ENCODE results near the gene MIS18BP1. TPM values are rescaled to one million over a fixed set of nuclear protein-coding genes. Genes with fewer than 3 reads are reported as not detected.

The MIS18BP1 gene
- total and polyA plus RNA-seq, 4 donors = 6.8 to 46.1 (median 13.6) TPM

DNA sequence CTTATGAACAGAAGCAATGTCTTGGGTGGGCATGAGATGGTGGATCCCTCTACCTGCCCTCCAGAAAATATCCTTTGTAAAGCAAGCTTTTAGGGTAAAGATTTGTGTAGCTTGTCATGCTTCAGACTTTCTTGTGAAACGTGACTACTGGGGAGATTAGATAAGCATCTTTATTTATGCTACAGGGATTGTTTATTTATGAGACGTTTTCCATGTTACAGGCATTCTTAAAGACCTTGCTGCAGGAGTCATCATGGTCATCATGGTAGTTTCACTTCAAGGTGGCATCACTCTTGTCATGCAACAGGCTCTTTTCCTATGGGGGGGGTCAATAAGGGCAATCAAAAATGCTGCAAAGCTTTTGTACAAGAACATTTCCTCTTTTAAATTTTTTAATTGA lies 8.2 kb upstream of the MIS18BP1 start:
- 33 to 70% methylated on average over 2 of the region's 2 CpGs for WGBS, 2 donors
- no peak overlapping the region for H3K4me3 ChIP-seq
- no peak for DNase-seq

DNA sequence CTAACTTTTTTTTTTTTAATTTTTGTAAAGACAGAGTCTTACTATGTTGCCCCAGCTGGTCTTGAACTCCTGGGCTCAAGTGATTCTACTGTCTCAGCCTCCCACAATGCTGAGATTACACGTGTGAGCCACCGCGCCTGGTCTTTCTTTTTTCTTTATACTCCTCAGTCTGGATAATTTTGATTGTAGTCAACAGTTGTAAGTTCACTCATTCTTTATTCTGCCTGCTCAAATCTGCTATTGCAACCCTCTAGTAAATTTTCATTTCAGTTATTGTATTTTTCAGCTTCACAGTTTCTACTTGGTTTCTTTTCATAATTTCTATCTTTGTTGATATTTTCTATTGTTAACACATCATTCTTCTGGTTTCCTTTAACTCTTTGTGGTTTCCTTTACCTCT lies 5.8 kb upstream of the MIS18BP1 start:
- no peak for ATAC-seq (ENCODE audit: insufficient read depth, low FRiP score)

More for the DNA sequence above, 8.2 kb upstream of the MIS18BP1 start:
- Histone ChIP-seq H3K27me3 (ENCODE audit: control insufficient read depth in 3 of 3, insufficient read depth in 3 of 3, low read length in 2 of 3) (no peaks in the 10 kb centered on the region), H3K27ac (ENCODE audit: low read depth in 1 of 2, low read length in 1 of 2) (no peak overlapping the region), H3K36me3 (ENCODE audit: control insufficient read depth in 4 of 4, insufficient read depth in 4 of 4, low read length in 4 of 4) (no peaks in the 10 kb centered on the region), H3K9me3 (ENCODE audit: control insufficient read depth in 4 of 4, insufficient read depth in 3 of 4, low read length in 3 of 4) (peaks cover 2 to 15% (median 4%) of the 10 kb centered on the region in 4 donors), H3K9ac (ENCODE audit: insufficient read depth in 1 of 2, low read length in 2 of 2) (no peak overlapping the region), H3K4me1 (ENCODE audit: control insufficient read depth in 5 of 5, insufficient read depth in 5 of 5, low read length in 5 of 5) (no peaks in the 10 kb centered on the region)
- no peak for TF ChIP-seq CTCF (IDR thresholded peaks at IDR 0.05; ENCODE audit: control extremely low read depth, extremely low read depth)
- no peak for ATAC-seq (ENCODE audit: insufficient read depth, low FRiP score)

GRCh38 chr14:45258073-45258472 lies 5.1 kb upstream of the MIS18BP1 start:
- Histone ChIP-seq H3K4me3 (no peak overlapping the region), H3K27me3 (ENCODE audit: control insufficient read depth in 3 of 3, insufficient read depth in 3 of 3, low read length in 2 of 3) (no peaks in the 10 kb centered on the region), H3K36me3 (ENCODE audit: control insufficient read depth in 4 of 4, insufficient read depth in 4 of 4, low read length in 4 of 4) (no peaks in the 10 kb centered on the region), H3K9me3 (ENCODE audit: control insufficient read depth in 4 of 4, insufficient read depth in 3 of 4, low read length in 3 of 4) (peaks cover 2 to 15% (median 4%) of the 10 kb centered on the region in 4 donors), H3K9ac (ENCODE audit: insufficient read depth in 1 of 2, low read length in 2 of 2) (no peak overlapping the region), H3K27ac (ENCODE audit: low read depth in 1 of 2, low read length in 1 of 2) (no peak overlapping the region), H3K4me1 (ENCODE audit: control insufficient read depth in 5 of 5, insufficient read depth in 5 of 5, low read length in 5 of 5) (peaks cover 0 to 2% (median 0%) of the 10 kb centered on the region in 5 donors)
- no peak for DNase-seq
- no peak for TF ChIP-seq CTCF (IDR thresholded peaks at IDR 0.05; ENCODE audit: control extremely low read depth, extremely low read depth)
- 82 to 92% methylated on average over 1 of the region's 1 CpG for WGBS, 2 donors
- no peak for ATAC-seq (ENCODE audit: insufficient read depth, low FRiP score)

More for the DNA sequence above, 5.8 kb upstream of the MIS18BP1 start:
- H3K27me3 ChIP-seq (ENCODE audit: control insufficient read depth in 3 of 3, insufficient read depth in 3 of 3, low read length in 2 of 3) = no peaks in the 10 kb centered on the region
- peaks cover under 1 to 15% (median 3%) of the 10 kb centered on the region in 4 donors for H3K9me3 ChIP-seq (ENCODE audit: control insufficient read depth in 4 of 4, insufficient read depth in 3 of 4, low read length in 3 of 4)
- WGBS, 2 donors = 97 to 100% methylated on average over 3 of the region's 3 CpGs
- no peak overlapping the region for H3K27ac ChIP-seq (ENCODE audit: low read depth in 1 of 2, low read length in 1 of 2)
- no peak for DNase-seq
- TF ChIP-seq CTCF (IDR thresholded peaks at IDR 0.05; ENCODE audit: control extremely low read depth, extremely low read depth) = no peak
- no peak overlapping the region for H3K4me3 ChIP-seq
- no peak overlapping the region for H3K9ac ChIP-seq (ENCODE audit: insufficient read depth in 1 of 2, low read length in 2 of 2)
- peaks cover 0 to under 1% (median 0%) of the 10 kb centered on the region in 5 donors for H3K4me1 ChIP-seq (ENCODE audit: control insufficient read depth in 5 of 5, insufficient read depth in 5 of 5, low read length in 5 of 5)
- no peaks in the 10 kb centered on the region for H3K36me3 ChIP-seq (ENCODE audit: control insufficient read depth in 4 of 4, insufficient read depth in 4 of 4, low read length in 4 of 4)

- Histone ChIP-seq H3K27me3 (ENCODE audit: control insufficient read depth in 3 of 3, insufficient read depth in 3 of 3, low read length in 2 of 3) (no peaks in the 10 kb centered on the region), H3K4me1 (ENCODE audit: control insufficient read depth in 5 of 5, insufficient read depth in 5 of 5, low read length in 5 of 5) (peaks cover 2 to 17% (median 5%) of the 10 kb centered on the region in 5 donors), H3K36me3 (ENCODE audit: control insufficient read depth in 4 of 4, insufficient read depth in 4 of 4, low read length in 4 of 4) (no peaks in the 10 kb centered on the region), H3K4me3 (no peak overlapping the region), H3K9ac (ENCODE audit: insufficient read depth in 1 of 2, low read length in 2 of 2) (no peak overlapping the region), H3K27ac (ENCODE audit: low read depth in 1 of 2, low read length in 1 of 2) (no peak overlapping the region), H3K9me3 (ENCODE audit: control insufficient read depth in 4 of 4, insufficient read depth in 3 of 4, low read length in 3 of 4) (peaks cover 2 to 15% (median 4%) of the 10 kb centered on the region in 4 donors)
- DNase-seq (no peak), ATAC-seq (ENCODE audit: insufficient read depth, low FRiP score) (no peak)
- no peak for TF ChIP-seq CTCF (IDR thresholded peaks at IDR 0.05; ENCODE audit: control extremely low read depth, extremely low read depth)
- 68 to 80% methylated on average over 4 of the region's 4 CpGs for WGBS, 2 donors
Measured at GRCh38 chr14:45254771-45255170, 1.8 kb upstream of the MIS18BP1 start.
